Measurements from ENCODE around the gene PEX10. TPM values are rescaled to one million over a fixed set of nuclear protein-coding genes. Genes with fewer than 3 reads are reported as not detected.

The PEX10 gene
- total RNA-seq, 1 donor, result 28.9 TPM

DNA sequence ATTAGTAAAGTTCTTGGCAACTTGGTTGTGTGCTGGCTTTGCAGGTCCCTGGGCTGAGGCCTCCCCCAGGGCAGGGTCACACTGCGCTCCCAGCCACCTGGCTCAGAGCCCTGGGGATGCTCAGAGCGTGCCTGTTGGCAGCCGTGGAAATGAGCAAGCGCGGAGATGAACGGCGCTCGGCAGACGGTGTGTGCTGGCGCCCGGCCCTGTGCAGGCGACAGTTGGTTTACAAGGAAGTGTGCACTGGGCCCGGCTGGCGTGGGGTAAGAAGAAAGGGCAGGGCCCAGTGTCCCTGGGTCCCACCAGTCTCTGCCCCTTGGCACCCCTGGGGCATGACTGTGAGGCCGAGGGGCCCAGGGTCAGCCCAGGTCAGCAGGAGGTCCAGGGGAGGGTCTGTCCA lies 25.7 kb upstream of the PEX10 start:
- TF ChIP-seq, protein P1, sequence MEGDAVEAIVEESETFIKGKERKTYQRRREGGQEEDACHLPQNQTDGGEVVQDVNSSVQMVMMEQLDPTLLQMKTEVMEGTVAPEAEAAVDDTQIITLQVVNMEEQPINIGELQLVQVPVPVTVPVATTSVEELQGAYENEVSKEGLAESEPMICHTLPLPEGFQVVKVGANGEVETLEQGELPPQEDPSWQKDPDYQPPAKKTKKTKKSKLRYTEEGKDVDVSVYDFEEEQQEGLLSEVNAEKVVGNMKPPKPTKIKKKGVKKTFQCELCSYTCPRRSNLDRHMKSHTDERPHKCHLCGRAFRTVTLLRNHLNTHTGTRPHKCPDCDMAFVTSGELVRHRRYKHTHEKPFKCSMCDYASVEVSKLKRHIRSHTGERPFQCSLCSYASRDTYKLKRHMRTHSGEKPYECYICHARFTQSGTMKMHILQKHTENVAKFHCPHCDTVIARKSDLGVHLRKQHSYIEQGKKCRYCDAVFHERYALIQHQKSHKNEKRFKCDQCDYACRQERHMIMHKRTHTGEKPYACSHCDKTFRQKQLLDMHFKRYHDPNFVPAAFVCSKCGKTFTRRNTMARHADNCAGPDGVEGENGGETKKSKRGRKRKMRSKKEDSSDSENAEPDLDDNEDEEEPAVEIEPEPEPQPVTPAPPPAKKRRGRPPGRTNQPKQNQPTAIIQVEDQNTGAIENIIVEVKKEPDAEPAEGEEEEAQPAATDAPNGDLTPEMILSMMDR (IDR thresholded peaks at IDR 0.05; ENCODE audit: insufficient read depth, low read depth, low read length), result no peak
- DNase-seq (ENCODE audit: low read depth), result no peak
- no peak overlapping the region for H3K4me3 ChIP-seq (ENCODE audit: low read depth, low read length)

DNA sequence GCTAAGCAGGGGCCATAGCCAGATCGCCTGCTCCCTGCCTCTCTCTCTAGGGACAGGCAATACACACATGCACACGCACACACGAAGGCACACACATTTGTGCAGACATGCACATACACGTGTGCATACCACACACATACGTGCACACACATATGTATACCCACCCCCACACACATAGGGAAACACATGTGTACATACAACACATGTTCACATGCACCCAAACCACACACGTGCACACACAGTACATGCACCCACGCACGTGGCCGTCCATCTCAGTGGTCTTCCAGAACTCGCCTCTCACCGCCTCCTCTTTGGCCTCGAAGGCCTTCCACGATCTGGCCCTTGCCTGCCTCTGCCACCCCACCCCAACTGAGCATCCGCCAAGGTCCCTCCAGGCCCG lies 25.3 kb upstream of the PEX10 start:
- DNase-seq (ENCODE audit: low read depth), result no peak
- H3K4me3 ChIP-seq (ENCODE audit: low read depth, low read length), result no peak overlapping the region
- TF ChIP-seq, protein P1 (IDR thresholded peaks at IDR 0.05; ENCODE audit: insufficient read depth, low read depth, low read length), result no peak

DNA sequence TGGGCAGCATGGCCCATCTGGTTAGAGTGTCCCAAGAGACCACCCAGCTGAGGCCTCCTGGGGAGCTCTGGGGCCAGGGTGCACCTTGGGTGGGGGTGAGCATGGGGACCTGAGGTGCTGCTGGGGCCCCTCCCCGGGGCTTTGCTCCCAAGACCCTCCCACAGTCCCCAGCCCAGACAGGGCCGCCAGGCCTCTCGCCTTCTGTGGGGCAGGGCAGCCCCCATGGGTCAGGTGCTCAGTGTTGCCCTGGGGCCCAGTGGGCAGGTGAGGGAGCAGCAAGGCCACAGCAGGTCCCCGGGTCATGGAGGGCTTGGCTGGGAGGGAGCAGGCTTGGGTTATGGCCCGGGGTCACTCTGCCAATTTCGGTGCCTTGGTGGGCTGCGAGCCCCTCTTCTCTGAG lies 24.5 kb upstream of the PEX10 start:
- DNase-seq (ENCODE audit: low read depth), result no peak
- TF ChIP-seq, protein P1 (IDR thresholded peaks at IDR 0.05; ENCODE audit: insufficient read depth, low read depth, low read length), result no peak
- H3K4me3 ChIP-seq (ENCODE audit: low read depth, low read length), result no peak overlapping the region

DNA sequence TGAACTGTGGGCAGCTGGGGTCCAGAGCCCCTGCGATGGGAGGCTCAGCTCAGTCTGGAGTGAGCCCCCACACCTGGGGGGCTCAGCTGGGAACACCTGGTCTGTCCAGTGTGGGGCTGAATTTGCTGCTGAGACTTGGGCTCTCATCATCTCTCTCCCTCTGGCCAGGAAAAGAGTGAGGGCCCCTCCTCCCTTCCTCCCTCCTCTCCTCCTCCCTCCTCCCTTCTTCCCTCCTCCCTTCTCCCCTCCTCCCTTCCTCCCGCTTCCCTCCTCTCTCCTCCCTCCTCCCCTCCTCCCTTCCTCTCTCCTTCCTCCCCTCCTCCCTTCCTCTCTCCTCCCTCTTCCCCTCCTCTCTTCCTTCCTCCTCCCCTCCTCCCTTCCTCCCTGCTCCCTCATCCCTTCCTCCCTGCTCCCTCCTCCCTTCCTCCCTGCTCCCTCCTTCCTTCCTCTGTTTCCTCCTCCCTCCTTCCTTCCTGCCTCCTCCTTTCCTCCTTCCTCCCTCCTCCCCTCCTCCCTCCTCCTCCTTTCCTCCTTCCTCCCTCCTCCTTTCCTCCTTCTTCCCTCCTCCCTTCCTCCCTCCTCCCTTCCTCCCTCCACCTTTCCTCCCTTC lies 23.5 kb upstream of the PEX10 start:
- DNase-seq (ENCODE audit: low read depth), result no peak
- TF ChIP-seq, protein P1 (IDR thresholded peaks at IDR 0.05; ENCODE audit: insufficient read depth, low read depth, low read length), result no peak
- H3K4me3 ChIP-seq (ENCODE audit: low read depth, low read length), result no peak overlapping the region

DNA sequence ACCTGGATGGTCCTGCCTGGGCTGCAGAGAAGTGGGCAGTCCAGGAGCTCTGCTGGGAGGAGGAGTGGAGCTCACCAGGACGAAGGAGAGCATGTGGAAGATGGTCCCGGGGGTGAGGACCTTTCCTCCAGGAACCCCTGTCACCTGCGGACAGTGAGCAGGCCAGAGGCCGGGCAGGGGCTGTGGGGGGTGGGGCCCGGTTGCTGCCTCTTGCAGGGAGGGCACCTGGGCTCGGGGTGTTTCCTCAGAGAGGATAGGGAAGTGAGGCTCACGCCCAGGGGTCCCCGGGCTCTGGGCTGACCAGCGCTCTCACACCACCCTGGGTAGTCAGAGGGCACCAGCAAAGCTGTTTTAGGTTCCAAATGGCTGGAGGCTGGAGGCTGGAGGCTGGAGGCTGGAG lies 22.7 kb upstream of the PEX10 start:
- DNase-seq (ENCODE audit: low read depth), result no peak
- TF ChIP-seq, protein P1 (IDR thresholded peaks at IDR 0.05; ENCODE audit: insufficient read depth, low read depth, low read length), result no peak
- no peak overlapping the region for H3K4me3 ChIP-seq (ENCODE audit: low read depth, low read length)

DNA sequence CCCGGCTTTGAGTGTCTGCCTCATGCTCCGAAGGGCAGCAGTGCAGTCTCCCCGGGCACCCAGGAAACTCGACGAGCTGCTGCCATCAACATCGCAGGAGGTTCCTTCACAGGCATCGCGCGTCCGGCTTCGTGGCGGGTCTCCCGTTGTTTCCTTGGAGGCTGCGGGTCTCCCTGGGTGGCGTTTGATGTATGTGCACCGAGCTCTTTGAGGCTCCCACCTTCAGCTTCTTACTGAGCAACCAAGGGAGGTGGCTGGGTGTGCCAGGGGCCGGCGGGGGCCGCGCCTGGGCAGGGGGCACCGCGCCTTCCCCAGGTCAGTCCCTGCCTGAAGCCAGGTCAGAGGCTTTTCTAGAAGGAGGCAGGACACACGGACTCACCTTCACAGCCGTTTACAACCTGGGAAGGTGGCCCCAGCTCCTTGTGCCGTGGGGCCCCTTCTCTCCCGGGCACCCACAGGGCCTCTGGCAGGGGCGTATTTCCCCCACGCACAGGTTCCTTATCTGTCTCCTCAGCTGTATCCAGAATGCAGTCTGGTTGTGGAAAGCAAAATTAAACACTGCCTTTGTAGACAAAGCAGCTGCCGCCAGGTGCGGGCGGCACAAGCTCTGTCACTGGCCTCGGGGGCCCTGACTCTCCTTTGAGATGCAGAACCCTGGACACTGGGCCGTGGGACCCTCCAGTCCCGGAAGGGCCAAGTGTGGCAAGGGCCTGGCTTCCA lies 21.7 kb upstream of the PEX10 start:
- TF ChIP-seq, protein P1 (IDR thresholded peaks at IDR 0.05; ENCODE audit: insufficient read depth, low read depth, low read length), result no peak
- no peak overlapping the region for H3K4me3 ChIP-seq (ENCODE audit: low read depth, low read length)
- DNase-seq (ENCODE audit: low read depth), result no peak
